CD14-positive monocyte (primary cell): ENCODE results near the gene ERGIC1. TPM values are rescaled to one million over a fixed set of nuclear protein-coding genes. Genes with fewer than 3 reads are reported as not detected.

ENCODE experiments used
- DNase-seq, 3 donors: peaks; one replicate each; pipeline ENCODE4 v3.0.0-alpha.2; 2011 to 2022
- H2AFZ ChIP-seq: 2 replicates; pipeline ENCODE4 v1.6.0; 2012; ENCODE audit warnings: mild to moderate bottlenecking, low read depth, low read length, inconsistent platforms; ENCODE audit not compliant: insufficient read depth, poor library complexity, severe bottlenecking
- H3K27ac ChIP-seq, 2 donors: 1 replicate in 1 of 2; 2 replicates in 1 of 2; pipeline ENCODE4 v1.5.1; 2012 to 2013; ENCODE audit warnings: low read length in 2 of 2, control low read depth in 1 of 2, inconsistent platforms in 1 of 2, low read depth in 1 of 2, mild to moderate bottlenecking in 1 of 2
- H3K27me3 ChIP-seq, 2 donors: one replicate each; pipeline versions ENCODE4 v1.6.0 to v1.6.1; 2011 to 2013; ENCODE audit warnings: low read length in 2 of 2; ENCODE audit not compliant: control insufficient read depth in 2 of 2, insufficient read depth in 2 of 2
- H3K36me3 ChIP-seq, 2 donors: replicated peaks in 1 of 2; 1 replicate in 1 of 2; 2 replicates in 1 of 2; pipeline versions ENCODE4 v1.5.1 to v1.6.1; 2012 to 2013; ENCODE audit warnings: low read length in 2 of 2, control low read depth in 1 of 2, inconsistent platforms in 1 of 2, mild to moderate bottlenecking in 1 of 2; ENCODE audit not compliant: insufficient read depth in 2 of 2, control insufficient read depth in 1 of 2
- H3K4me1 ChIP-seq, 2 donors: 1 replicate in 1 of 2; 2 replicates in 1 of 2; pipeline versions ENCODE4 v1.5.1 to v1.6.1; 2012 to 2013; ENCODE audit warnings: low read length in 2 of 2, control low read depth in 1 of 2, inconsistent platforms in 1 of 2, mild to moderate bottlenecking in 1 of 2, moderate library complexity in 1 of 2; ENCODE audit not compliant: insufficient read depth in 2 of 2, control insufficient read depth in 1 of 2
- H3K4me2 ChIP-seq: replicated peaks from 2 replicates; pipeline ENCODE3; 2012; ENCODE audit warnings: low read length, moderate library complexity, mild to moderate bottlenecking; ENCODE audit not compliant: poor library complexity, severe bottlenecking; ENCODE audit errors: extremely low read depth
- H3K4me3 ChIP-seq, 3 experiments: fragments of 200-600 bp in 1 of 3; sonication (generic) in 1 of 3; replicated peaks in 1 of 3; 1 replicate in 2 of 3; 2 replicates in 1 of 3; pipeline ENCODE4 v1.5.1; 2011 to 2013; ENCODE audit warnings: low read length in 3 of 3, mild to moderate bottlenecking in 3 of 3, control low read depth in 2 of 3, low read depth in 2 of 3, inconsistent platforms in 1 of 3, moderate library complexity in 1 of 3
- H3K79me2 ChIP-seq: 2 replicates; pipeline ENCODE4 v1.6.0; 2012; ENCODE audit warnings: mild to moderate bottlenecking, control low read depth, inconsistent platforms, low read length, moderate library complexity; ENCODE audit not compliant: insufficient read depth
- H3K9ac ChIP-seq: 2 replicates; pipeline ENCODE4 v1.6.0; 2017; ENCODE audit warnings: low read length, mild to moderate bottlenecking; ENCODE audit not compliant: insufficient read depth, poor library complexity, severe bottlenecking
- H3K9me3 ChIP-seq, 2 donors: replicated peaks in 1 of 2; 1 replicate in 1 of 2; 2 replicates in 1 of 2; pipeline versions ENCODE4 v1.5.1 to v1.6.1; 2012 to 2013; ENCODE audit warnings: low read length in 2 of 2, control low read depth in 1 of 2; ENCODE audit not compliant: control insufficient read depth in 1 of 2, insufficient read depth in 1 of 2
- H4K20me1 ChIP-seq: 2 replicates; pipeline ENCODE4 v1.6.0; 2012; ENCODE audit warnings: mild to moderate bottlenecking, low read length, control low read depth, moderate library complexity; ENCODE audit not compliant: insufficient read depth
- H3K27ac Mint-ChIP-seq, 7 donors: one replicate each; pipeline ENCODE4 v1.8.0; 2020; ENCODE audit warnings: mild to moderate bottlenecking in 7 of 7, mixed read lengths in 7 of 7, moderate library complexity in 6 of 7, inconsistent platforms in 2 of 7
- H3K27me3 Mint-ChIP-seq, 3 donors: one replicate each; pipeline ENCODE4 v1.8.0; 2021 to 2022; ENCODE audit warnings: low read depth in 3 of 3, mild to moderate bottlenecking in 3 of 3, mixed read lengths in 3 of 3, moderate library complexity in 3 of 3, inconsistent platforms in 1 of 3
- H3K36me3 Mint-ChIP-seq, 2 donors: one replicate each; pipeline ENCODE4 v1.8.0; 2020; ENCODE audit warnings: mixed read lengths in 2 of 2, inconsistent platforms in 1 of 2, mild to moderate bottlenecking in 1 of 2
- H3K4me1 Mint-ChIP-seq: one replicate; pipeline ENCODE4 v1.8.0; 2020; ENCODE audit warnings: mild to moderate bottlenecking, mixed read lengths
- H3K4me3 Mint-ChIP-seq, 2 donors: one replicate each; pipeline ENCODE4 v1.8.0; 2020; ENCODE audit warnings: mild to moderate bottlenecking in 2 of 2, mixed read lengths in 2 of 2, moderate library complexity in 1 of 2
- H3K9me3 Mint-ChIP-seq, 7 donors: one replicate each; pipeline ENCODE4 v1.8.0; 2020 to 2022; ENCODE audit warnings: mixed read lengths in 7 of 7, mild to moderate bottlenecking in 6 of 7, moderate library complexity in 6 of 7, inconsistent platforms in 2 of 7
- CTCF ChIP-seq: fragments of 200-600 bp; IDR thresholded peaks from one replicate; pipeline ENCODE4 v1.8.0; 2022; ENCODE audit warnings: antibody characterized with exemption, mild to moderate bottlenecking
- WGBS: methylation state at CpG from one replicate; pipeline ENCODE4 v1.1.5; 2013; ENCODE audit warnings: missing lambda C conversion rate; ENCODE audit not compliant: insufficient coverage; 5-methylcytosine and 5-hydroxymethylcytosine counted together
- intact Hi-C, 2 donors: fragments of 100-400 bp; cut with micrococcal nuclease; formaldehyde crosslinking; loops; one replicate each; pipeline versions ENCODE4 v1.15.0 to v1.15.1; 2023
- polyA plus RNA-seq, 3 donors: library from polyadenylated mRNA; depleted of rRNA in 1 of 3; unstranded in 2 of 3; stranded (reverse) in 1 of 3; fragments of 300-500 nt in 2 of 3; fragments of >200 nt in 1 of 3; fragmentation: Illumina TruSeq in 2 of 3; gene quantifications; 1 replicate in 2 of 3; 2 replicates in 1 of 3; pipeline ENCODE4 v1.2.3, GENCODE V29; 2012 to 2021

Gene ERGIC1
- polyA plus RNA-seq, 3 donors, result 28.3 to 76.2 (median 34.1) TPM

GRCh38 chr5:172897481-172898217, 63.6 kb downstream of the ERGIC1 start:
- Histone ChIP-seq H3K4me1 (peaks cover 0 to 27% of the 10 kb centered on the region in 2 donors), H3K79me2 (no peaks in the 10 kb centered on the region), H3K4me2 (peak overlapping the region; percentile 38), H3K4me3 (peak overlapping the region in 2 of 3 experiments; percentile 2 to 42), H3K9ac (peak overlapping the region; percentile 25), H4K20me1 (no peaks in the 10 kb centered on the region), H3K27me3 (no peaks in the 10 kb centered on the region), H3K9me3 (no peaks in the 10 kb centered on the region), H3K27ac (peak overlapping the region in 1 of 2 donors; percentile 80), H3K36me3 (peaks cover 16 to 25% of the 10 kb centered on the region in 2 donors), H2AFZ (peak overlapping the region; percentile 12)
- intact Hi-C loops, result no loop called here
- no peak for DNase-seq
- no peak overlapping the region for H3K4me3 Mint-ChIP-seq
- peaks cover 0 to 1% (median 0%) of the 10 kb centered on the region in 3 donors for H3K27me3 Mint-ChIP-seq
- H3K4me1 Mint-ChIP-seq, result peaks cover 4% of the 10 kb centered on the region
- 95% methylated on average over 12 of the region's 16 CpGs for WGBS
- H3K27ac Mint-ChIP-seq, result peak overlapping the region in 3 of 7 donors; percentile 43 to 88 (median 62)
- H3K9me3 Mint-ChIP-seq, result no peaks in the 10 kb centered on the region
- no peak for TF ChIP-seq CTCF
- H3K36me3 Mint-ChIP-seq, result peaks cover 41 to 53% of the 10 kb centered on the region in 2 donors

- Mint-ChIP-seq H3K36me3 (peaks cover 41 to 53% of the 10 kb centered on the region in 2 donors), H3K27ac (peak overlapping the region in 4 of 7 donors; percentile 39 to 88 (median 54)), H3K27me3 (peaks cover 0 to 1% (median 0%) of the 10 kb centered on the region in 3 donors), H3K4me1 (peaks cover 4% of the 10 kb centered on the region), H3K9me3 (no peaks in the 10 kb centered on the region), H3K4me3 (no peak overlapping the region)
- Histone ChIP-seq H3K79me2 (no peaks in the 10 kb centered on the region), H3K9ac (no peak overlapping the region), H4K20me1 (no peaks in the 10 kb centered on the region), H3K27ac (peak overlapping the region in 1 of 2 donors; percentile 80), H3K4me2 (no peak overlapping the region), H3K9me3 (no peaks in the 10 kb centered on the region), H3K27me3 (no peaks in the 10 kb centered on the region), H3K4me3 (no peak overlapping the region), H3K36me3 (peaks cover 16 to 25% of the 10 kb centered on the region in 2 donors), H3K4me1 (peaks cover 0 to 27% of the 10 kb centered on the region in 2 donors), H2AFZ (no peak overlapping the region)
- WGBS, result 100% methylated on average over 1 of the region's 3 CpGs
- no peak for TF ChIP-seq CTCF
- intact Hi-C loops, result no loop called here
- DNase-seq, result no peak
These were observed 64.3 kb downstream of the ERGIC1 start for GRCh38 chr5:172898218-172898842.
